PC-3 (cell line): ENCODE results near the gene MS4A4E.

Experiments
- CTCF ChIP-seq: fragments of 300-600 bp; sonication (generic); conservative IDR thresholded peaks from 2 replicates; pipeline ENCODE4 v1.5.1; 2017; ENCODE audit warnings: antibody characterized with exemption, low read depth, mild to moderate bottlenecking, low read length
- EZH2 ChIP-seq: fragments of 300-600 bp; sonication (generic); IDR thresholded peaks from one replicate; pipeline ENCODE4 v1.6.1; 2017; ENCODE audit warnings: antibody characterized with exemption, mild to moderate bottlenecking, low read length; ENCODE audit not compliant: unreplicated experiment
- EZH2phosphoT487 ChIP-seq: fragments of 300-600 bp; sonication (generic); IDR thresholded peaks from 2 replicates; pipeline ENCODE4 v1.6.1; 2018; ENCODE audit warnings: mild to moderate bottlenecking, antibody characterized with exemption, low read length, borderline replicate concordance

- no peak for TF ChIP-seq CTCF
- no peak for TF ChIP-seq EZH2
- TF ChIP-seq EZH2phosphoT487, result no peak
Observed at GRCh38 chr11:60288531-60288930, 45.6 kb upstream of the MS4A4E start.
